Measurements from ENCODE around the gene GCG. TPM values are rescaled to one million over a fixed set of nuclear protein-coding genes. Genes with fewer than 3 reads are reported as not detected.

GCG gene
- total and polyA plus RNA-seq, 12 donors, result 0.32 TPM; not detected in 11

- no peak overlapping the region for H3K27ac ChIP-seq
- H3K27me3 ChIP-seq, result no peaks in the 10 kb centered on the region
- H3K36me3 ChIP-seq, result peaks cover 0 to 32% (median 0%) of the 10 kb centered on the region in 9 donors
- no peaks in the 10 kb centered on the region for H3K9me3 ChIP-seq
- no peak for TF ChIP-seq CTCF (IDR thresholded peaks at IDR 0.05)
- DNase-seq (no peak), ATAC-seq (peak in 1 of 8 donors; percentile 2)
- intact Hi-C loops (cut with DNase I), result no loop called here
- WGBS, 2 donors, result 21 to 29% methylated on average over 3 of the region's 3 CpGs
- peaks cover 0 to 11% (median 0%) of the 10 kb centered on the region in 9 donors for H3K4me1 ChIP-seq
- no peak overlapping the region for H3K4me3 ChIP-seq
Observed at GRCh38 chr2:162175714-162176113, 23.7 kb upstream of the GCG start.

GRCh38 chr2:162174746-162175145, 22.7 kb upstream of the GCG start:
- Histone ChIP-seq H3K4me1 (peaks cover 0 to 11% (median 0%) of the 10 kb centered on the region in 9 donors), H3K36me3 (peaks cover 0 to 33% (median 0%) of the 10 kb centered on the region in 9 donors), H3K4me3 (no peak overlapping the region), H3K27me3 (no peaks in the 10 kb centered on the region), H3K9me3 (no peaks in the 10 kb centered on the region), H3K27ac (no peak overlapping the region)
- WGBS, 2 donors, result 88 to 91% methylated on average over 5 of the region's 5 CpGs
- intact Hi-C loops (cut with DNase I), result no loop called here
- DNase-seq (no peak), ATAC-seq (no peak)
- TF ChIP-seq CTCF (IDR thresholded peaks at IDR 0.05), result no peak

GRCh38 chr2:162172802-162173370, 20.8 kb upstream of the GCG start:
- DNase-seq (no peak), ATAC-seq (no peak)
- peaks cover 0 to 11% (median 0%) of the 10 kb centered on the region in 9 donors for H3K4me1 ChIP-seq
- H3K27me3 ChIP-seq, result no peaks in the 10 kb centered on the region
- intact Hi-C loops (cut with DNase I), result no loop called here
- H3K36me3 ChIP-seq, result peaks cover 0 to 40% (median 0%) of the 10 kb centered on the region in 9 donors
- TF ChIP-seq CTCF (IDR thresholded peaks at IDR 0.05), result no peak
- no peak overlapping the region for H3K4me3 ChIP-seq
- H3K9me3 ChIP-seq, result no peaks in the 10 kb centered on the region
- WGBS, 2 donors, result 77 to 85% methylated on average over 1 of the region's 1 CpG
- H3K27ac ChIP-seq, result no peak overlapping the region

- 91 to 94% methylated on average over 4 of the region's 4 CpGs for WGBS, 2 donors
- DNase-seq, result no peak
Observed at GRCh38 chr2:162166745-162167144, 14.7 kb upstream of the GCG start.

More at GRCh38 chr2:162166745-162167144, 14.7 kb upstream of the GCG start:
- Histone ChIP-seq H3K9me3 (no peaks in the 10 kb centered on the region), H3K27ac (no peak overlapping the region), H3K36me3 (peaks cover 0 to 11% (median 0%) of the 10 kb centered on the region in 9 donors), H3K4me3 (no peak overlapping the region), H3K27me3 (no peaks in the 10 kb centered on the region), H3K4me1 (no peaks in the 10 kb centered on the region)
- intact Hi-C loops (cut with DNase I), result no loop called here
- no peak for TF ChIP-seq CTCF (IDR thresholded peaks at IDR 0.05)
- no peak for ATAC-seq
